Non-pigmented ciliary epithelial cell (primary cell): ENCODE results near the gene GIGYF1.
"Not testable (repeated sequence)": the region's sequence is repeated elsewhere in the genome, so short reads cannot be mapped to it uniquely, and the experiment has no call there.

Experiments used
- DNase-seq: peaks from one replicate; pipeline ENCODE4 v3.0.0-alpha.2; 2010; ENCODE audit warnings: low read depth

Gene GIGYF1

GRCh38 chr7:100694098-100694745 is at the start of gene GIGYF1:
Gene GIGYF1 (minus strand): TSS chr7:100694250. CDS start chr7:100688238, 6,012 bp downstream.
- no peak for DNase-seq

GRCh38 chr7:100739934-100740333 is 45.9 kb upstream of the GIGYF1 start:
- DNase-seq = no peak

- no peak for DNase-seq
These were observed 42.6 kb upstream of the GIGYF1 start for GRCh38 chr7:100736671-100737070.

- no peak for DNase-seq
These were observed 41.7 kb upstream of the GIGYF1 start for GRCh38 chr7:100735730-100736129.

GRCh38 chr7:100731937-100732636 is 38.0 kb upstream of the GIGYF1 start:
- DNase-seq = no peak

GRCh38 chr7:100730136-100730800 is 36.2 kb upstream of the GIGYF1 start:
- no peak for DNase-seq

GRCh38 chr7:100728196-100728595 is 34.1 kb upstream of the GIGYF1 start:
- no peak for DNase-seq

GRCh38 chr7:100726996-100727761 is 33.1 kb upstream of the GIGYF1 start:
- peak; percentile 70 for DNase-seq

- not testable (repeated sequence) for DNase-seq
These were observed 30.3 kb upstream of the GIGYF1 start for GRCh38 chr7:100724364-100724763.

- no peak for DNase-seq
These were observed 29.8 kb upstream of the GIGYF1 start for GRCh38 chr7:100723732-100724275.

- DNase-seq = no peak
These were observed 28.6 kb upstream of the GIGYF1 start for GRCh38 chr7:100722480-100723212.

GRCh38 chr7:100721505-100721812 is 27.4 kb upstream of the GIGYF1 start:
- DNase-seq = no peak

GRCh38 chr7:100720671-100721504 is 26.8 kb upstream of the GIGYF1 start:
- no peak for DNase-seq

- no peak for DNase-seq
These were observed 26.2 kb upstream of the GIGYF1 start, which contains the start of gene EPO for GRCh38 chr7:100720279-100720670. Gene EPO (plus strand): TSS chr7:100720468. CDS start chr7:100720981, 513 bp downstream.

GRCh38 chr7:100719523-100720278 is 25.7 kb upstream of the GIGYF1 start:
- DNase-seq = no peak

- DNase-seq = not testable (repeated sequence)
These were observed 23.0 kb upstream of the GIGYF1 start for GRCh38 chr7:100717073-100717472.

GRCh38 chr7:100714725-100715124 is 20.7 kb upstream of the GIGYF1 start:
- DNase-seq = no peak

- no peak for DNase-seq
These were observed 17.3 kb upstream of the GIGYF1 start for GRCh38 chr7:100711369-100711768.

- no peak for DNase-seq
These were observed 16.4 kb upstream of the GIGYF1 start for GRCh38 chr7:100710452-100710851.

GRCh38 chr7:100708395-100708794 is 14.3 kb upstream of the GIGYF1 start:
- no peak for DNase-seq
